ENCODE data around the gene PLK1.

DNA sequence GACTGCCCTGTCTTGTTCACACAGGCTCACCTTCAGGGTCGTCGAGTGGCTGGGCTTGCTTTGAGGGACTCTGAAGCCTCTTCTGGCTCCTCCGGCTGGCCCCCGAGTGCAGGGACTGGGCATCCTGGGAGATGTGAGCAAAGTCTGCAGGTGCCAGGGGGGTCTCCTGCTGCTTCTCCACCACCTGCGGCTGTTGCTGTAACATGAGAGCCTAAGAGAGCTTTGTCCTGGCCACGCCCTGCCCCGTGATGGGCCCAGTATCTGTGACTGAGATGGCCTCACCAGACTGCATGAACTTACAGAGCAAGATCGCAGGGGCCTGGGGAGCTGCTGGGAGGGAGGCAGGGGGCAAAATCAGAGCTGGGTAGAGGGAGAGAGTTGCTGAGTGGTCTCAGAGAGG, 21.8 kb downstream of the PLK1 start:
- TF ChIP-seq POLR2AphosphoS5 (IDR thresholded peaks at IDR 0.05; ENCODE audit: low read depth, low read length) (no peak), POLR2A (IDR thresholded peaks at IDR 0.05; ENCODE audit: low read depth, low read length) (no peak), POU2F2 (IDR thresholded peaks at IDR 0.05; ENCODE audit: low read depth, low read length) (no peak), TAF1 (IDR thresholded peaks at IDR 0.05; ENCODE audit: low read depth, low read length) (no peak), SPI1 (IDR thresholded peaks at IDR 0.05; ENCODE audit: low read depth, low read length) (no peak)
